Measurements from ENCODE around the gene PCDHGA9. TPM values are rescaled to one million over a fixed set of nuclear protein-coding genes. Genes with fewer than 3 reads are reported as not detected.

Gene PCDHGA9
- total RNA-seq, 1 donor from 2014 or later = 5.2 TPM

DNA sequence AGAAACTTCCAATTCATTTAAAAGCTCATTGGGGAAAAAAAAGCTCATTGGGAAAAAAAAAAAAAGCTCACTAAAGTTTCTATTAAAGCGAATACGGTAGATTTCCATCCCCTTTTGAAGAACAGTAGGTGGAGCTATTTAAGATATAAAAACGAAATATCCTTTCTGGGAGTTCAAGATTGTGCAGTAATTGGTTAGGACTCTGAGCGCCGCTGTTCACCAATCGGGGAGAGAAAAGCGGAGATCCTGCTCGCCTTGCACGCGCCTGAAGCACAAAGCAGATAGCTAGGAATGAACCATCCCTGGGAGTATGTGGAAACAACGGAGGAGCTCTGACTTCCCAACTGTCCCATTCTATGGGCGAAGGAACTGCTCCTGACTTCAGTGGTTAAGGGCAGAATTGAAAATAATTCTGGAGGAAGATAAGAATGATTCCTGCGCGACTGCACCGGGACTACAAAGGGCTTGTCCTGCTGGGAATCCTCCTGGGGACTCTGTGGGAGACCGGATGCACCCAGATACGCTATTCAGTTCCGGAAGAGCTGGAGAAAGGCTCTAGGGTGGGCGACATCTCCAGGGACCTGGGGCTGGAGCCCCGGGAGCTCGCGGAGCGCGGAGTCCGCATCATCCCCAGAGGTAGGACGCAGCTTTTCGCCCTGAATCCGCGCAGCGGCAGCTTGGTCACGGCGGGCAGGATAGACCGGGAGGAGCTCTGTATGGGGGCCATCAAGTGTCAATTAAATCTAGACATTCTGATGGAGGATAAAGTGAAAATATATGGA, 27.9 kb downstream of the PCDHGA9 start, which contains the start of gene PCDHGA12:
Gene PCDHGA12, plus strand, starts transcription at position 176 of the 782 bp plus-strand sequence. Its CDS starts 253 bp downstream, at position 429.

Other genes starting within 250 kb of the PCDHGA9 start
- 0.33 and 1.1 TPM in 2 replicates for gene PCDHB7, start 230.1 kb upstream of the PCDHGA9 start, total RNA-seq
- 0.26 and 1.3 TPM in 2 replicates for gene PCDHB8, start 225.0 kb upstream of the PCDHGA9 start, total RNA-seq
- gene PCDHB16, start 220.4 kb upstream of the PCDHGA9 start, total RNA-seq = 0.50 and 0.59 TPM in 2 replicates
- gene PCDHB9, start 215.6 kb upstream of the PCDHGA9 start, total RNA-seq = 0.40 and 0.59 TPM in 2 replicates
- 0.79 and 1.4 TPM in 2 replicates for gene PCDHB10, start 210.4 kb upstream of the PCDHGA9 start, total RNA-seq
- 0.69 and 0.85 TPM in 2 replicates for gene PCDHB11, start 203.2 kb upstream of the PCDHGA9 start, total RNA-seq
- gene PCDHB12, start 194.1 kb upstream of the PCDHGA9 start, total RNA-seq = 0.26 and 0.46 TPM in 2 replicates
- gene PCDHB13, start 188.9 kb upstream of the PCDHGA9 start, total RNA-seq = 0.59 and 1.8 TPM in 2 replicates
- 1.6 and 2.1 TPM in 2 replicates for gene PCDHB14, start 179.4 kb upstream of the PCDHGA9 start, total RNA-seq
- 0.59 and 0.91 TPM in 2 replicates for gene PCDHB15, start 157.4 kb upstream of the PCDHGA9 start, total RNA-seq
- gene SLC25A2, start 98.7 kb upstream of the PCDHGA9 start, total RNA-seq = 0.13 and 0.26 TPM in 2 replicates
- 56.6 and 69.0 TPM in 2 replicates for gene TAF7, start 82.0 kb upstream of the PCDHGA9 start, total RNA-seq
- 1.2 and 1.4 TPM in 2 replicates for gene PCDHGA1, start 72.3 kb upstream of the PCDHGA9 start, total RNA-seq
- gene PCDHGA2, start 64.0 kb upstream of the PCDHGA9 start, total RNA-seq = 2.8 and 4.2 TPM in 2 replicates
- 0.79 and 3.0 TPM in 2 replicates for gene PCDHGA3, start 58.9 kb upstream of the PCDHGA9 start, total RNA-seq
- 2.2 and 3.8 TPM in 2 replicates for gene PCDHGB1, start 52.7 kb upstream of the PCDHGA9 start, total RNA-seq
- gene PCDHGA4, start 47.8 kb upstream of the PCDHGA9 start, total RNA-seq = 11.6 and 16.9 TPM in 2 replicates
- 3.2 and 3.9 TPM in 2 replicates for gene PCDHGB2, start 42.8 kb upstream of the PCDHGA9 start, total RNA-seq
- 1.8 and 2.3 TPM in 2 replicates for gene PCDHGA5, start 38.6 kb upstream of the PCDHGA9 start, total RNA-seq
- gene PCDHGB3, start 32.5 kb upstream of the PCDHGA9 start, total RNA-seq = 7.8 and 8.1 TPM in 2 replicates
- 5.3 and 6.7 TPM in 2 replicates for gene PCDHGA6, start 28.9 kb upstream of the PCDHGA9 start, total RNA-seq
- 6.9 and 10.3 TPM in 2 replicates for gene PCDHGA7, start 20.0 kb upstream of the PCDHGA9 start, total RNA-seq
- 26.1 and 54.1 TPM in 2 replicates for gene PCDHGB4, start 15.1 kb upstream of the PCDHGA9 start, total RNA-seq
- 4.0 and 4.3 TPM in 2 replicates for gene PCDHGA8, start 10.1 kb upstream of the PCDHGA9 start, total RNA-seq
- gene PCDHGB5, start 4.8 kb upstream of the PCDHGA9 start, total RNA-seq = 34.3 and 47.0 TPM in 2 replicates
- gene PCDHGB6, start 5.2 kb downstream of the PCDHGA9 start, total RNA-seq = 3.9 and 4.8 TPM in 2 replicates
- gene PCDHGA10, start 10.2 kb downstream of the PCDHGA9 start, total RNA-seq = 8.3 and 9.4 TPM in 2 replicates
- gene PCDHGB7, start 14.9 kb downstream of the PCDHGA9 start, total RNA-seq = 13.8 and 14.7 TPM in 2 replicates
- gene PCDHGA11, start 18.3 kb downstream of the PCDHGA9 start, total RNA-seq = 20.6 and 27.7 TPM in 2 replicates
- gene PCDHGA12, start 27.7 kb downstream of the PCDHGA9 start, total RNA-seq = 40.2 and 46.0 TPM in 2 replicates
- gene PCDHGC3, start 73.2 kb downstream of the PCDHGA9 start, total RNA-seq = 77.2 and 94.3 TPM in 2 replicates
- 3.5 and 4.2 TPM in 2 replicates for gene PCDHGC4, start 82.3 kb downstream of the PCDHGA9 start, total RNA-seq
- gene PCDHGC5, start 86.3 kb downstream of the PCDHGA9 start, total RNA-seq = 4.6 and 7.3 TPM in 2 replicates
- 32.1 and 43.1 TPM in 2 replicates for gene DIAPH1, start 216.2 kb downstream of the PCDHGA9 start, total RNA-seq
- gene HDAC3, start 234.1 kb downstream of the PCDHGA9 start, total RNA-seq = 53.8 and 57.5 TPM in 2 replicates
- gene RELL2, start 234.2 kb downstream of the PCDHGA9 start, total RNA-seq = 2.3 and 3.5 TPM in 2 replicates
- gene FCHSD1, start 248.6 kb downstream of the PCDHGA9 start, total RNA-seq = 28.0 and 30.6 TPM in 2 replicates